GM19467 (cell line): ENCODE results near the gene ST8SIA6.
"Not testable (repeated sequence)": the region's sequence is repeated elsewhere in the genome, so short reads cannot be mapped to it uniquely, and the experiment has no call there.

Source experiments
- ATAC-seq: cut with Tn5 transposase; IDR thresholded peaks from one replicate; pipeline ENCODE4 v1.9.1; 2021; ENCODE audit warnings: mild to moderate bottlenecking, moderate library complexity; ENCODE audit not compliant: unreplicated experiment

Gene ST8SIA6

DNA sequence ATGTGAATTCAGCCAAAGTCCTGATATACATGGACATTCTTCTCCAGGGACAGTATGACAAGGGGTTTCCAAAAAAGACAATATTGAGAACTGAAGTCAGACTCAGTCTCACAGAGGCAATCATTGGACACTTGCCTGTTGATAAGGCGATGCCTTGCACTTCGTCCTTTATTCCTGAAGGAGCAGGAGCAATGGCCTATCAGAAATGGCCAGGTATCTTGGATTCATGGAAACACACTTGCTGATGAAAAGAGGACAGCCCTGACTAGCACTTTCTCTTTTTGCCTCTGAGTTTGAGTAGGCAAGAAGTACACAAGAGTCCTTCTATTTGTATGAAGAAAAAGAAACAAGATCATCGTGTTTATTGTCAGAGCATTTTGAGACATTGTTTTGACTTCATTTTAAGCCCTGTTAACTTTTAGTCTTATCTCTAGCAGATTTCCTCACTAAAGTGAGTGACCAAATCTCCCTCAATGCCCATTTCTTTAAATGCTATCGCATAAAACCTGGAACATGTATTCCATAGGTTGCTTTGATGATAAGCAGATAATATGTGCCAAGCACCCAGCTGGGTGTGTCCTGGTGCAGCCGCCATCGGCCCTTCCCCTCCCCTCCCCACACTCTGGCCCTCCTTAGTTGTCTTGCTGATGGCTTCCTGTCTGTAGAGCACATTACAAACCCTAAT, 26.6 kb downstream of the ST8SIA6 start:
- no peak for ATAC-seq

DNA sequence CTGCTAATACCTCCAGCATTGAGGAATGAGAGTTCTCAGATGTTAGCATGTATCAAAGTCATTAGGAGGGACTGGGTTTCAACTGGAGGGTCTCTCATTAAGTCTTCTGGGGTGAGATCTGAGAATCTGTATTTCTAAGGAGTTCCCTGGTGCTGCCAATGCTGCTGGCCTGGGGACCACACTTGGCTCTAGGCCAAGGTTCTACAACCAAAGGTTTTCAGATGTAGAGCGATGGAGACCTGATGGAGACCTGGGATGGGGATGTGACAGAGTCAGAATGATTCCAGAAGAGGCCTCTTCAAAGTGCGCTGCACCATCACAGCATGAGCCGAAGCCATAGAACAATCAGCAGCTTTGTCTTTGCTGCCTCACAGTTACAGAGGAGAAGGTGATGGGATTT, 27.2 kb downstream of the ST8SIA6 start:
- no peak for ATAC-seq

DNA sequence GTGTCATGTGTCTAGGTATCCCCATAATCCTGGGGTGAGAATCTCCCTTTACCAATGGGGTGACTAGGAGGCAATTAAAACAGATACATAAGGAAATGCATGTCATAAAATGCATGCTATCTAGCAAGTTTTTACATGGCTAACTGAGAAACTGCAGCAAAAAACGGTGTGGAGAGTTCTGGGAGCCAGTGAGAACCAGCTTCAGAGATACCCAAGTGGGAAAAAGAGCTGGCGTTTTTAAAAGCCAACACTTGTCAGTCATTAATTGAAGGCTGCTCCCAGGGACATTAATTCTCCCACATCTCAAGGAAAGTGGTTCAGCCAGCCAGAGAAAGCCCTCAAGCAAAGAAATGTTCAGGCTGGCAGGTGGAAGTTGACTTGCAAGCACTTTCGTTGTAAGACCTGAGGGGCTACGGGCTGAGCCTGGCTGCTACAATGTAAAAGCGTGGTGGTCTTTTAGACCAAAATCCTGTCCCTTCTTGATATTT, 28.1 kb downstream of the ST8SIA6 start:
- ATAC-seq = no peak

DNA sequence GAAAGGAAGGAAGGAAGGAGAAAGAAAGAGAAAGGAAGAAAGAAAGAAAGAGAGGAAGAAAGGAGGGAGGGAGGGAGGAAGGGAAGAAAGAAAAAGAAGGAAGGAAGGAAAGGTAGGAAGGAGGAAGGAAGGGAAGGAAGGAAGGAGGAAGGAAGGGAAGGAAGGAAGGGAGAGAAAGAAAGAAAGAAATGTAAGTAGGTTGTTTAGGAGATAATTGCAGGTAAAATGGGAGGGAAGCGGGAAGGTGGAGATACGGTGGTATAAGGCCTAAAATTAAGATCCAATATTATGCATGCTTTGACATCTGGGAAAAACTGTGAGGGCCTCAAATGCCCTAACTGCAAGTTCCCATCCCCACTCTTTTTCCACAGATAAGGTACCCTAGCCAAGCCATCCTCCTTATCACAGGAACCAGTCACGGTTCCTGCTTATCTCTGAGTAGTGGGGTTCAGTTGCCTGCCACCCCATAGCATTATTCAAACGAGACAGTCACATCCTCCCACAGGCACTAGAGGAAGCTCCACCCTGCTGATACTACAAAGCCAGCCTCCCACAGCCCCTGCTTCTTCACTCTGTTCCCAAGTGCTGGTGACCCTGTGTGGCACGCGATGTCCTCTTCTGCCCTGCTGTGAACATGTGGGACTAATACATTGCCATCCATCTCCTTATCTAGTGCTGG, 28.7 kb downstream of the ST8SIA6 start:
- no peak for ATAC-seq

DNA sequence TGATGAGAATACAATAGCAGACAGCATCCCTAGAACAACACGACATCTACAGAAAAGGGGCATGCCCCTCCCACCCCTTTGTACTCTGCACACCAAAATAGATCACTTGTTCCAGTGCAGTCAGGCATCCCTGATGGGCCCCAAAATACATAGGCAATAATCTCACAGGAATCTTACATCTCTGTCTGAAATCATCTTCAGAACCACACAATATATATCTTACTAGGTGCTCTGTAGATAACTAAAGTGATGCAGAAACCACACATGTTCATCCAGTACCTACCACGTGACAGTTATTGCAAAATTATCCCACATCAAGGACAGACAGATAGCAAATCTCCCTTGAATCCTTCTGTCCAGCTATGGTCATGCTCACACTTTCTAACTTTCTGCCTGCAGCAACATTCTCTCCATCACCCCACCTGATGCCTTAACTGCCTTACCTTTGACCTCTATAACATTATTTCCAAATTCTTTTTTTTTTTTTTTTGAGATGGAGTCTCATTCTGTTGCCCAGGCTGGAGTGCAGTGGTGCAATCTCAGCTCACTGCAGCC, 30.7 kb downstream of the ST8SIA6 start:
- no peak for ATAC-seq

DNA sequence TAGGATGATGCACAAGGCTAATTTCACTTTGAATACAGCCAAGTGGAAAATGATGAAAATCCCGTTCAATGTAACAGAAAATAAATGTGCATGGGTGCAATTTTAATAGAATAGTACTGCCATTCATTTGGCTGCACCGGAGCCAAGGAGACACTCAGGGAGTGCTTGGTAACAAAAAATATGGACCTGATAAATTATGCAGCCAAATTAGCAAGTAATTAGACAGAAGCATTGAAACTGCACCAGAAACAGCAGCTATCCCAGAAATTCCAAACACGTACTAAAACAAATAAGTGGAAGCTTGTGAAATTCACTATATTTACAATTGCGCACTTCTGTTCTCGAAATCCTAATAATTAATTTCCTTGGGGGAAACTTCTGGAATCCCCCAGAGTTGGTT, 31.5 kb downstream of the ST8SIA6 start:
- no peak for ATAC-seq

DNA sequence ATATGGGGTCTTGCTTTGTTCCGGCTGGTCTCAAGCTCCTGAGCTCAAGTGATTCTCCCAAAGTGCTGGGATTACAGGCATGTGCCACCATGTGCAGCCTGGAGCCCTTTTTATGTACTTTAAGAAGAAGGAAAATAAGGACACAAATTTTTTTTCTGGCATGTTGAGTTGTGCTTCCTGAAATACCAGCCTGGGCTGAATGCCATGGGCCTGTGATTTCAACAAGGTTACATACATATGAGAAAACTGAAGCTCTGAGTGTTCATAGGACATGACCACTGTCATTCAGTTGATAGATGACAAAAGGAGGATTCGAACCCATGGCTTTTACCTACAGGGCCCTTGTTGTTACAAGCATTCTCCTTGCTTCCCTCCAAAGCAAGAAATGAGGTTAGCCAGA, 36.1 kb downstream of the ST8SIA6 start:
- ATAC-seq = no peak

DNA sequence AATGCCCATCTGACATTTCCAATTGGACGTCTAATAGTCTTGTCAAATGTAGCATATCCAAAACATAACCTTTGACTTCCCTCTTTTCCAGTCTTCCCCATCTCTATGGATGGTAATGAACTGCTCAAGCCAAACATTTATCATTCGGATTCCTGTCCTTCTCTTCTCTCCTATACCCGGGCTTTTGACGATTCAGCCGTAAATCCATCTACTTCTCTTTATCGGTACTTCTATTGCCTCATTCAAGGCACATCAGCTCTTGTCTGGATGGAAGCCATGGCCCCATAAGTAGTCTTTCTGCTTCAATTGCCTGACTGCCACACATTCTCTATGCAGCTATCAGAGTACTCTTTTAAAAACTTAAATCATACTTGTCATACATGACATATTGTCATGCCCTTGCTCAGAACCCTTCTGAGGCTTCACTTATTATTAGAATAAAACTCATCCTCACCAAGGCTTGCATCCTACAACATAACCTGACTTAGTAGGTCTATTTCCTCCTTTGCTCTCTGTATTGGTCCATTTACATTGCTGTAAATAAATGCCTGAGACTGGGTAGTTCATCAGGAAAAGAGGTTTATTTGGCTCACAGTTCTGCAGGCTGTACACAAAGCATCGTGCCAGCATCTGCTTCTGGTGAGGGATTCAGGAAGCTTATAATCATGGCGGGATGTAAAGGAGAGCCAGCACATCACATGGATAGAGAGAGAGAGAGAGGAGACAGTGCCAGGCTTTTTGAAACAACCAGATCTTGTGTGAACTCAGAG, 37.8 kb downstream of the ST8SIA6 start:
- ATAC-seq = no peak

DNA sequence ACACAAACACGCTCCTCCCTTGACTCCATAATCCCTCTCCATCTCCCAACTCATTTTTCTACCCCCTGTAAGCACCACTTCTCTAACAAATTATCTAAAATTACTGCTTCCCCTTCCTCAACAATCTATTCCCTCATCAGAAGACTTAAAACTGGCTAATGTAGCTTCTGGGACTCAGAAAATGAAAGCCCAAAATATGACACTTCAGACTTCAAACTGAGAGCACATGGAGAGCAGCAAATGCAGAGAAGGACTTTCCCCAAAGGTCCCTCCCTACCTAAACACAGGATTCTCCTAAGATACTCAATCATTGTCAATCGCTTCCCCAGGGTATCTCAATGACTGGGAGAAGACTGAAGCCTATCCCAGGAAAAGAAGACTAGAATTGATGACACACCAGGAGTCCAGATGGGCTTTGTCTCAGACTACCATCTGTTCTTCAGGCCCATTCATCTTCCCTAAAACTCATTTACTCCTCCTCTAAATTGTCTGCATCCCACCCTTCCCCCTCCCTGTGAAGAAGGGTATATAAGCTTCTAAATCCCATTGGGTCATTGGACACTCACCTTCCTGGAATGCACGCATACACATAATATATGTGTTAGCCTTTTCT, 39.2 kb downstream of the ST8SIA6 start:
- ATAC-seq = no peak

DNA sequence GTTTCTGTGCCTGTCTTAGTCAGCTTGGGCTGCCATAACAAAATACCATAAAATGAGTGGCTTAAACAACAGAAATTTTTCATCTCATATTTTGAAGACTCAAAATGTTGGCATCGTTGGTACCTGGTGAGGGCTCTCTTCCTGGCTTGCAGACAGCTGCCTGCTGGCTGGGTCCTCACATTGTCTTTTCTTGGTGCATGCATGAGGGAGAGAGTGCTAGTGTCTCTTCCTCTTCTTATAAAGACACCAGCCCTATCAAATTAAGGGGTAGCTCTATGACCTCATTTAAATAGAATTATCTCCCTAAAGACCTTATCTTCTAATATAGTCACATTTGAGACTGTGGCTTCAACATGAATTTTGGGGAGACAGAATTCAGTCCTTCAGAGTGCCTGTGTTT, 39.9 kb downstream of the ST8SIA6 start:
- ATAC-seq = no peak

DNA sequence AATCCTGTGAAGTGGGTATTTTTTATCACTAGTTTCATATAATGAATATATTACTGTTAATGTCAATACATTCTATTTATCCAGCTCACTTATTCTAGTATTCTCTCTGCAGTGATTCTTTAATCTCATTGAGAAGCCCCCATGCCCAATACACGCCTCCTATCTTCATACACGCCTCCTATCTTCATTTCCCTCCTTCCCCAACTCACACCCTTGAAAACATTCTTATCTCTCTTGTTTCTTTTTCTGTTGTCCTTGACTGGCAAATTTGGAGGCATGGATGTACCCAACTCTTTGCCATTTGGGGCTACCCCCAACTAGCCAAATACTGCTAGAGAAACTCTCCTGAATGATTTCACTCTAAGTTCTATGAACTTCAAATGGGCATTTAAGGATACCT, 40.5 kb downstream of the ST8SIA6 start:
- no peak for ATAC-seq

DNA sequence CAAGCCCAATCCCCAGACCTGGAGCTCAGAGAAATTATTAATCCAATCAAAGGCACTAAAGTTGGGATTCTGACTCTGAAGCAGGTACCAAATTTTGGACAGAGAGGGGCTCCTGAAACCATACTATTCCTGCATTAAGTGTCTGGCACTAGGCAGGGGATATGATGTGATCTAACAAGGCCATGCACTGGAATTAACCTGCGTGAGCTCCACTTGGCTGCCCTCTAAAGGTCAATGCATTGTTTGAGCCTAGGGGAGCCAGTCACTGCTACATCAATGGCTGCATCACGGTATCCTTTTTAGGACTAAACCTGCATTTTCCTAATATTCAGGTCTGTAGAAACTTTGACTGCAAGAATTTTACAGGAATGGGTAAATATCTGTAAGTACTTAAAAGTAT, 42.1 kb downstream of the ST8SIA6 start:
- no peak for ATAC-seq

DNA sequence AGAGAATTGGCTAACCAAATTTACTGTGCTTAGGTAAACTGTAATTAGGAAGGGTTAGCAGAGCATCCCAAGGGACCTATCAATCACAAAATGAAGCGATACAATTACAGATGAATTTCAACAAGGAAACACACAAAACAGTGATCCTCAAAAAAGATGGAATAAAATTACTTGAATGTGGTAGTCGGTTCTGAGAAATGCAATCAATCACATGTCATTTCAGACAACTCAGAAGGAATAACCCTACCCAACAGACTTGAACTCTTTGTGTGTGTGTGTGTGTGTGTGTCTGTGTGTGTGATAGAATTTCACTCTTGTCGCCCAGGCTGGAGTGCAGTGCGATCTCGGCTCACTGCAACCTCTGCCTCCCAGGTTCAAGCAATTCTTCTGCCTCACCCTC, 43.5 kb downstream of the ST8SIA6 start:
- ATAC-seq = no peak

DNA sequence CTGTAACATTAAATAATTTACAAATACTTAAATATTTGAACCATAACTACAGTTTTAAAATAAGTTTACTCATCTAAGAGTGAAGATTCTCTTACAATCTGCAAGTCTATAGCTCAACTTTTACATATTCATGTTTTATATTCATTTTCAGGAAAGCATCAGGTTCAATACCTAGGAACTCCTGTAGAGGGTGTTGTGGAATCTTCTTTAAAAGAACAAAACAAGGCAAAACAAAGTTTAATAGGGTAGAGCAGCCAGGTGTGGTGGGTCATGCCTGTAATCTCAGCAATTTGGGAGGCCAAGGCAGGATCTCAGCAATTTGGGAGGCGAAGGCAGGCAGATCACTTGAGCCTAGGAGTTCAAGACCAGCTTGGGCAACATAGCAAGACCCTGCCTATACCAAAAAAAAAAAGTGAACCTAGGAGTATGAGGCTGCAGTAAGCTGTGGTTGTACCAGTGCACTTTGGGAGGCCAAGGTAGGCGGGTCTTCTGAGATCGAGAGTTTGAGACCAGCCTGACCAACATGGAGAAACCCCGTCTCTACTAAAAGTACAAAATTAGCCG, 45.1 kb downstream of the ST8SIA6 start:
- ATAC-seq = no peak

DNA sequence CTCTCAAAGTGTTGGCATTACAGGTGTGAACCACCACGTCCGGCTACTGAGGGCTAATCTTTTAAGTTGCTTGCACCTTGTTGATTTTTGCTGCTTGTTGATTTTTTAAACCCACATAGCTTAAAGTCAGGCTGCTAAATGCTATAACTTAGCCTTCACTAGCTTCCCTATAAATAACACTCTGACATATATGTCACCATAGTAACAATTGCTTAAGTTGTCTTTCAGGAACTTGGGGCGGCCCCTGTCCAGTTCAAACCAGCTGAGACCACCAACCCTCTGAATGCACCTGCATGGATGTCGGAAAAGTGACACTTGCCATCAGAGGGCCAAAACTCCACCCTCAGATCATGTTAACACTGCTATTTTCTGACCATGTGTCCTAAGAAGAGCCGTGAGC, 47.3 kb downstream of the ST8SIA6 start:
- no peak for ATAC-seq

DNA sequence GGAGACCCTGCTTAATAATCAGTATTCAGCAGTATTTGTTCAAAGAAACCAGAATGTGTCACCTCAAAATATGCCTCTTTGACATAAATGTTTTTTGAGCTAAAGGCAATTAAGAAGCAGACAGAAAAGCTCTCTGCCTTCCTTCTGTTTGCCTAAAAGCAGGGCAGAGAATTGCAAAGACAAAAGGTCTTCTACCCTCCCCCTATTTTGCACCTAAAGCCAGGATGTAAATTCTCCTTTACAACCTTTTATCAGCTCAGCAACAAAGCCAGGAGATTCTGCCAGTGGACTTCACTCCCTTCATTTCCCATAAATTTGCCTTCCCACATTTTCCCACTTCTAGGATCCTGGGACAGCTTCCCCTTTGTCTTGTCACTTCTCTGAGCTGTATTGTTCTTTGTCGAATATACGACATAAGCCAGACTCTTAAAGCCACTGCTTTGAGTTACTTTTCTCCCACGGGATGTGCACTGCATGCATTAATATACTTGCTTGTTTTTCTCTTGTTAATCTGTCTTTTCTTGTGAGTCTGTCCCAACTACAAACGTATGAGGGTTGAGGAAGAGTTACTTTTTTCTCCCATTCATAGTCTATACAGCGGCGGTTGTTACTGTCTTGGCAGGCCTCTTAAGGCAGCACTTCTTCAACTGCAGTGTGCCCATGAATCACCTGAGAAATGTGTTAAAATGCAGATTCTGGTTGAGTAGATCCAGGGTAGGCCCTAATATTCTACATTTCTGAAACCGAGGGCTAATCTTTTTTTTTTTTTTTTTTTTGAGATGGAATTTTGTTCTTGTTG, 48.2 kb downstream of the ST8SIA6 start:
- ATAC-seq = no peak

DNA sequence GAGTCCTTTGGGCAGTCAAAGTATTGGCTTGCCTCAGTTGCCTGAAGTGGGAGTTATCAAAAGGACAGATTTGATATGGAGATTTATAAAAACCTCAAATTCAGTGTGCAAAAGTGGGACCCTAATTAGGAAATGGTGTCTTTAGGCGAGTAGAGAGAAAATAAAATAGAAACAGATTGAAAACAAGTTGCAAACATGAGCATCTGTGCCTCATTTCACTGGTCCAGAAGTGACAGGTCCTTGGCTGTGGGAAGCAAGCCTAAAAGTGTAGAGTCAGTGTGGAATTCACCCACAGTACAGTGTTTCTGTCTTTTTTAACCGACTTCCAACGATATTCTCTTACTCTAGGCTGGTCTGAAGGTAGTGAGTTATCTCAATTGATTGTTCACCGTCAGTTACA, 51.2 kb downstream of the ST8SIA6 start:
- no peak for ATAC-seq

DNA sequence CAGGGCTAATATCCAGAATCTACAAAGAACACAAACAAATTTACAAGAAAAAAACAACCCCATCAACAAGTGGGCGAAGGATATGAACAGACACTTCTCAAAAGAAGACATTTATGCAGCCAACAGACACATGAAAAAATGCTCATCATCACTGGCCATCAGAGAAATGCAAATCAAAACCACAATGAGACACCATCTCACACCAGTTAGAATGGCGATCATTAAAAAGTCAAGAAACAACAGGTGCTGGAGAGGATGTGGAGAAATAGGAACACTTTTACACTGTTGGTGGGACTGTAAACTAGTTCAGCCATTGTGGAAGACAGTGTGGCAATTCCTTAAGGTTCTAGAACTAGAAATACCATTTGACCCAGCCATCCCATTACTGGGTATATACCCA, 52.4 kb downstream of the ST8SIA6 start:
- ATAC-seq = not testable (repeated sequence)

DNA sequence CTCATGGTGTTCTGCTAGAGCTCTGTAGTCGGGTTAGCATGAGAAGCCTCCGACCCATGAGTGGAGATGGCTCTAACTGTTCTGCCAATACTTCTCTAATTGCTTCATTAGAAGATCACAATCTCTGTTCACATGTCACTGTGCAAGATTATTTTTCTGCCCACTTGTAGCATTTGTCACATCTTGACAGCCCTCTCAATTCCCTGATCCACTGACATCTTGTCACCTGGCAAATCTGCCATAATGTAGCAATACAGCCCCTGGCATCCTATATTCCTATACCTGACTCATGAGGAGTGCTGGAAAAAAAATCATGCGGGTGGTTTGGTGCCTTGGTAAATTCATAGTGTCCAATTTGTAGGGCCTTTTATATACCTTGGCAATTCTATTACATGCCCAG, 58.4 kb downstream of the ST8SIA6 start:
- no peak for ATAC-seq

DNA sequence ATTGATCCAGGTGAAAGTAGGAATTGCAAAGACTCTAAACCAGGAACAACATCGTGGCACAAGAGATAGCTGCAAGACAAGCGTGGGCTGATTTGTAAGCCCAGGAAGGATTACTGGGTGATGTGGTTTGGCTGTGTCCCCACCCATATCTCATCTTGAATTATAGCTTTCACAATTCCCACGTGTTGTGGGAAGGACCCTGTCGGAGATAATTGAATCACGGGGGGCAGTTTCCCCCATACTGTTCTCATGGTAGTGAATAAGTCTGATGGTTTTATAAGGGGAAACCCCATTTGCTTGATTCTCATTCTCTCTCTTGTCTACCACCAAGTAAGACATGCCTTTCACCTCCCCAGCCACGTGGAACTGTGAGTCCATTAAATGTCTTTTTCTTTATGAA, 59.5 kb downstream of the ST8SIA6 start:
- no peak for ATAC-seq
